OCI-LY1 (cell line): ENCODE measurements around the gene PLAAT4.

Source experiments
- H2AFZ ChIP-seq: fragments of 200-600 bp; sonication (generic), shearing (Covaris generic); 2 replicates; pipeline ENCODE4 v1.6.0; 2014; ENCODE audit warnings: antibody characterized with exemption, mild to moderate bottlenecking, low read length
- H3F3A ChIP-seq: fragments of 200-600 bp; sonication (generic), shearing (Covaris generic); 2 replicates; pipeline ENCODE4 v1.6.0; 2014; ENCODE audit warnings: mild to moderate bottlenecking, antibody characterized with exemption, low read length, moderate library complexity; ENCODE audit not compliant: insufficient read depth
- H3K27ac ChIP-seq: fragments of 200-600 bp; sonication (generic); 2 replicates; pipeline ENCODE4 v1.5.1; 2014; ENCODE audit warnings: low read length, mixed run types, mild to moderate bottlenecking, low read depth; ENCODE audit not compliant: poor library complexity, severe bottlenecking
- H3K27me3 ChIP-seq: fragments of 200-600 bp; sonication (generic); 2 replicates; pipeline ENCODE4 v1.6.0; 2014; ENCODE audit warnings: antibody characterized with exemption, mild to moderate bottlenecking, low read length, moderate library complexity; ENCODE audit not compliant: insufficient read depth
- H3K36me3 ChIP-seq: fragments of 200-600 bp; sonication (generic); 2 replicates; pipeline ENCODE4 v1.6.1; 2014; ENCODE audit warnings: mild to moderate bottlenecking, antibody characterized with exemption, low read length, moderate library complexity, mixed read lengths; ENCODE audit not compliant: insufficient read depth
- H3K4me1 ChIP-seq: fragments of 200-600 bp; sonication (generic); 2 replicates; pipeline ENCODE4 v1.5.1; 2014; ENCODE audit warnings: mild to moderate bottlenecking, low read length, moderate library complexity; ENCODE audit not compliant: insufficient read depth, severe bottlenecking
- H3K4me2 ChIP-seq: fragments of 200-600 bp; sonication (generic), shearing (Covaris generic); 2 replicates; pipeline ENCODE4 v1.6.1; 2014; ENCODE audit warnings: low read length
- H3K4me3 ChIP-seq: fragments of 200-600 bp; sonication (generic); 2 replicates; pipeline ENCODE4 v1.5.1; 2014; ENCODE audit warnings: low read length, low read depth, mild to moderate bottlenecking, mixed read lengths; ENCODE audit not compliant: poor library complexity, severe bottlenecking
- H3K79me2 ChIP-seq: fragments of 200-600 bp; shearing (Covaris generic); 2 replicates; pipeline ENCODE4 v1.6.1; 2016; ENCODE audit warnings: mixed run types, low read length, mixed read lengths; ENCODE audit not compliant: insufficient read depth
- H3K9ac ChIP-seq: fragments of 200-600 bp; sonication (generic), shearing (Covaris generic); 2 replicates; pipeline ENCODE4 v1.6.1; 2014; ENCODE audit warnings: mild to moderate bottlenecking, low read length, mixed read lengths
- H3K9me2 ChIP-seq: fragments of 200-600 bp; sonication (generic), shearing (Covaris generic); 2 replicates; pipeline ENCODE4 v1.6.1; 2014; ENCODE audit warnings: low read depth, mild to moderate bottlenecking, low read length, mixed read lengths
- H3K9me3 ChIP-seq: fragments of 200-600 bp; shearing (Covaris generic); 2 replicates; pipeline ENCODE4 v1.6.1; 2014; ENCODE audit warnings: low read length, mixed read lengths
- H4K20me1 ChIP-seq: fragments of 200-600 bp; sonication (generic), shearing (Covaris generic); 2 replicates; pipeline ENCODE4 v1.6.0; 2016; ENCODE audit warnings: mild to moderate bottlenecking, low read length; ENCODE audit not compliant: insufficient read depth
- CTCF ChIP-seq: fragments of 200-600 bp; sonication (generic), shearing (Covaris generic); IDR thresholded peaks from 2 replicates; pipeline ENCODE4 v1.5.1; 2017; ENCODE audit warnings: mild to moderate bottlenecking, antibody characterized with exemption, low read length, moderate library complexity, mixed read lengths
- EZH2 ChIP-seq: fragments of 200-600 bp; sonication (generic), shearing (Covaris generic); IDR thresholded peaks from 2 replicates; pipeline ENCODE4 v1.8.0; 2017; ENCODE audit warnings: borderline replicate concordance, mixed run types, mild to moderate bottlenecking, antibody characterized with exemption, low read length, moderate library complexity, mixed read lengths

Gene PLAAT4

GRCh38 chr11:63564056-63564774, 27.6 kb downstream of the PLAAT4 start:
- no peak overlapping the region for H3K4me2 ChIP-seq
- no peak overlapping the region for H3K4me3 ChIP-seq

GRCh38 chr11:63564784-63565350, 28.3 kb downstream of the PLAAT4 start:
- Histone ChIP-seq H3K4me3 (no peak overlapping the region), H3F3A (no peaks in the 10 kb centered on the region; the same call in 1 of the 2 replicates), H3K9ac (no peak overlapping the region), H3K4me1 (peaks cover 55% of the 10 kb centered on the region), H3K9me3 (no peaks in the 10 kb centered on the region), H3K27me3 (no peaks in the 10 kb centered on the region), H3K4me2 (no peak overlapping the region), H3K27ac (peak overlapping the region; percentile 94), H3K9me2 (no peaks in the 10 kb centered on the region), H2AFZ (no peak overlapping the region), H4K20me1 (no peaks in the 10 kb centered on the region), H3K79me2 (no peaks in the 10 kb centered on the region), H3K36me3 (no peaks in the 10 kb centered on the region)
- TF ChIP-seq CTCF = no peak
- no peak for TF ChIP-seq EZH2

More at GRCh38 chr11:63564056-63564774, 27.6 kb downstream of the PLAAT4 start:
- Histone ChIP-seq H3K27ac (peak overlapping the region; percentile 94), H3K9me3 (no peaks in the 10 kb centered on the region), H3F3A (no peaks in the 10 kb centered on the region; the same call in 1 of the 2 replicates), H3K79me2 (no peaks in the 10 kb centered on the region), H3K4me1 (peaks cover 55% of the 10 kb centered on the region), H3K9me2 (no peaks in the 10 kb centered on the region), H3K36me3 (no peaks in the 10 kb centered on the region), H2AFZ (no peak overlapping the region), H3K9ac (no peak overlapping the region), H4K20me1 (no peaks in the 10 kb centered on the region), H3K27me3 (no peaks in the 10 kb centered on the region)
- no peak for TF ChIP-seq CTCF
- no peak for TF ChIP-seq EZH2

GRCh38 chr11:63567044-63567840, 30.6 kb downstream of the PLAAT4 start:
- Histone ChIP-seq H3K4me1 (peaks cover 50% of the 10 kb centered on the region), H3F3A (no peaks in the 10 kb centered on the region; the same call in 1 of the 2 replicates), H3K9me2 (no peaks in the 10 kb centered on the region), H3K79me2 (no peaks in the 10 kb centered on the region), H3K4me2 (peak overlapping the region; percentile 68), H3K27me3 (no peaks in the 10 kb centered on the region), H3K27ac (peak overlapping the region; percentile 94), H4K20me1 (no peaks in the 10 kb centered on the region), H3K4me3 (peak overlapping the region; percentile 47), H2AFZ (peak overlapping the region; percentile 68; the same call in 1 of the 2 replicates), H3K36me3 (no peaks in the 10 kb centered on the region), H3K9me3 (no peaks in the 10 kb centered on the region), H3K9ac (peak overlapping the region; percentile 48)
- TF ChIP-seq CTCF (no peak), EZH2 (no peak)
